ENCODE results near the gene BRD9.

BRD9 gene

DNA sequence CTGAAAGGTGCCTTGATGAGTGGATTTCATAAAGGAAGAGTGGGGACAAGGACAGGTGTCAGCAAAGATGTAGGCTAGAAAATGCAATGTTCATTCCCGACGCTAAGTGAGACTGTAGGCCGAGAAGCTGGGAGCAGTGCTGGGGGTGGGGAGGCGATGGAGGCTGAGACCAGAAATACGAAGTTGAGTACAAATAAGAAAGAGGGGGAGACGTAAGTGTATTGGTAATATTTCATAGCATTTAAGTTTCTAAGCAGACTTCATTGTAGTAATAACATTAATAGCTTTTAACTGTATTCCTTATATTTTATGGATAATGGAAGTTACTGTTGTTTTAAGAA, 11.1 kb upstream of the BRD9 start:
- no peak for DNase-seq

DNA sequence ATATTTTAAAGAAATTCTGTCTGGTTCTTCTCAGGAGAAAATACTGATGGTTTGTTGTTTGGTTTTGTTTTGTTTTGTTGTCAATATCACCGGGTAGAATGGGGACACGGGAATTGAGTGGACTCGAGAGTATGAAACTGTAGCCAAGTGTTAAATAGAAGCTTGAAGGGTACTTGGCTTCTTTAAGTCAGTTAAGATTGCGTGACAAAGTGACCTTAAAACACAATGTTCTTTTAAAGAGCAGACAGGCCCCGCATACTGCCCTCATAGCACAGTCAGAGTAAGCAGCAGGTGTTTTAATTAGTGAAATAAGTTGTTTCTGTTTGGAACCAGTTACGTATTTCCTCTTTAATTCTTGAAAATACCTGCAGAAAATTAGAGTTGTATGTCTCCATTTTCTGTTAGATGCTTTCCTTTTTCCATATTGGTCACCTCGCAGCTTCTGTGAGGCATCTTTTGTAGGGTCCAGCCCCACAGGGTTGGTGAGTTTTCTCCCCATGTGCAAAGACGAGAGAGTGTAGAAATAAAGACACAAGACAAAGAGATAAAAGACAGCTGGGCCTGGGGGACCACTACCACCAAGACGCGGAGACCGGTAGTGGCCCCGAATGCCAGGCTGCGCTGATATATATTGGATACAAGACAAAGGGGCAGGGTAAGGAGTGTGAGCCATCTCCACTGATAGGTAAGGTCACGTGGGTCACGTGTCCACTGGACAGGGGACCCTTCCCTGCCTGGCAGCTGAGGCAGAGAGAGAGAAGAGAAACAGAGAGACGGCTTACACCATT, 9.7 kb upstream of the BRD9 start:
- DNase-seq = no peak

DNA sequence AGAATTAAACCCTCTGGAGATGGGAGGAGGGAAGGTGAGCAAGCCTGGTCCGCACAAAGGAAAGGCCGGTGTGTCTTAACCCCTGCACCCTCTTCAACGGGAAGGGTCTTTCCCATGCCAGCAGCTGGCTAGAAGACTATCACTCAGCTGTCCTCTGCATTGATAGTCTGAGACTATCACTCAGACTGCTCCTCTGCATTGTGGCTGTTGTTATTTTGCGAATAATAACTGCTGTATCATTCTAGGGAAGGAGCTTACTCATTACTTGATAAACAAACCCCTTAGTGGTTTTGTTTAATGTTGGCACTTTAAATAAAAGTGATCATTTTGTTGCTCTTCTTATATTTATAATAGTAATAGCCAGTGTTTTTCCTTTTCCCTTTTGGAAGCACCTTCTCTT, 8.2 kb upstream of the BRD9 start:
- DNase-seq = no peak

- no peak for DNase-seq
Measured at GRCh38 chr5:893711-894110, 1.1 kb upstream of the BRD9 start.

DNA sequence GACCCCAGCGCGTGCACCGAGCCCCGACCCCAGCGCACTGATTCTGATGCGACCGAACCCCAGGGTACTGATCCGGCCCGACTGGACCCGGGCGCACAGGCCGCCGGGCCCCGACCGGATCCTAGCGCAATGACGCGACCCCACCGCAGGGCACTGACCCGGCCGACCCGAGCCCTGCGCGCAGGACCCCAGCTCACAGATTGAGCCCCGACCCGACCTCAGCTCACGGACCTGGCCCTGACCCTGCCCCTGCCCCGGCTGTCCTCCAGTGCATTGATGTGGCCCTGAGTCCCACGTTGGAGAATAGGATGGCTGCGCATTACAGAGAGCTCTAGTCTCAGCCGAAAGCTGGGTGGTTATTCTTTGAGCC, 521 bp upstream of the BRD9 start:
- no peak for DNase-seq

DNA sequence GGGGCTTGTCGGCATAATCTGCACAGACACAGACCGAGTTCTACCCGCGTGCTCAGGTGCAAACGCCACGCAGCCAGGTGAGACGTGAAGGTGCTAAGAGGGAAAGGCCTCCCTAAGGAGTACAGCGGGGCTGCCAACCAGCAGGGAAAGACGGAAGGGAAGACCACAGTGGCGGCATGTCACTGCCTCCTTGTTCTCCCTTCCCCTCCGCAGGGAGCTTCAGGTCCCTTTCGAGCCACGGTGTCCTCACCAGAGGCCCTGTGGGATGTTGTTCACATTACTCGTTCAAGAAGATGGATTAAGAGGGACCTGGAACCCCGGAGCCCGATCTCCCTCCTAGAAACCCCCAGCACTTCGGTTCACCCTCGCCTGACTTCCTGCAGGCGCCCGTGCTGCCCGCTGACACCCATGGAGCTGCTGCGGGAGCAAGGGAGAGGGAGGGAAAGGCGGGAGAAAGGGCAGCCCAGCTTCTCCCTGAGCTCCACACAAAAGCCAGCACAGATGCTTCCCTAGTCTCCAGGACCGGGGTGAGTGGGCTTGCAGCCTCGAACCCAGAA, 686 bp downstream of the BRD9 start:
- peak; percentile 51 for DNase-seq

GRCh38 chr5:891117-891836, 1.3 kb downstream of the BRD9 start:
- DNase-seq = no peak

DNA sequence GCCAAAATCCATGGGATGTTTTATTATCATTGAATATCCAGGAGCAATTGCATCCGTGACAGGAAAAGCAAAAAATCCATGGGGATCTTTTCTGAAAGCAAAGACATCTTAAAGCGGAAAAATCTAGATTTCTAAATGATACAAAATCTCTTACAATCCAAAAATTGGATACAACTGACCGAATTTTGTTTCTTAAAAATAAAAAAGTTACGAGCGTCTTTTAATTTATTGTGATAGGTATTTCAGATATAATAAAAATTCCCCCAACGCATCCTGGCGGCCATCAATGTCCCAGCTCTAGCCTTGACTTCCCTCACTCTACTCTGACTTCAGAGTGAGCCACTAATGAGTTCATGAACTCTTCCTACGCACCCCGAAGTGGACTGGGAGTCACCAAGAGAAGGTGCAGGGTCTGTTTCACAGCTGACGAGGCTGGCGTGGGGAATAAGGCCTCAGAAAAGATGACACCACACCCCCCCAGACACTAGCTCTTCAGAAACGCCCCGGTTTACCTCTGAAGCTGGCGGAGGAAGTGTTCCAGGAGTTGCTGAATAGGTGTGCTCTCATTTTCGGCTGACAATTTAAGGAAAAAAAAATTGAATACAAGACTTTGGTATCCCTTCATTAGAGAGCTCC, 3.4 kb downstream of the BRD9 start:
- DNase-seq = no peak

GRCh38 chr5:888638-889035, 4.0 kb downstream of the BRD9 start:
- DNase-seq = no peak

DNA sequence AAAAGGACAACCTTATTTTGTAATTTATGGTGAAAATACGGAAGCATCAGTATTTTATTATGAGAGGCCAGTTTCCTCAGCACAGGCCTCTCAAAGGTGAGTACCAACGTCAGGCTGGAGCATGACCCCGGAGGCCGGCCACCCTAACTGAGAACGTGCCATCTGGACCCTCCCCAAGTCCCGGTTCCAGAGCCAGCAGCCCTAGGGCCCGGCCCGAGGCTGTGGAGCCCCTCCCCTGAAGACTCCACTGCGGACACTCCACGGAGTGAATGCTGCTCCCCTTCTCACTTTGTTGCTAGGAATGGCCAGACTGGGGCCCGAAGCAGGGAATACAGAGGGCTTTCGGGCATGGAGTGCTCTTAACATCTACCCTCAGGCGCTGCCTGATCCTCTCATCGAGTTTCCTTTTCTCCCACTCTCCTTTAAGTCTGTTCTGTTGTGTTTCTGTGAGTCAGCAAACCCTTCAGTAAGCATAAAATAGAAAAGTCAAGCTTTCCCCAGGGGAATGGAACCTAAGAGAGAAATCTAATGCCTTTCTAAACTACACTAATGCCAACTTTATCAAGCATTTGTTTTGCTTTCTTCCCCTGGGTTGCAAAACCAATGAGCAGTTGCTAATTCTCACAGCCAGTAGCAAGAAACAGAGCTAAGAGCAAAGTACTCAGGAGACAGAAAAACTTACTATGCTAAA, 4.5 kb downstream of the BRD9 start:
- no peak for DNase-seq

DNA sequence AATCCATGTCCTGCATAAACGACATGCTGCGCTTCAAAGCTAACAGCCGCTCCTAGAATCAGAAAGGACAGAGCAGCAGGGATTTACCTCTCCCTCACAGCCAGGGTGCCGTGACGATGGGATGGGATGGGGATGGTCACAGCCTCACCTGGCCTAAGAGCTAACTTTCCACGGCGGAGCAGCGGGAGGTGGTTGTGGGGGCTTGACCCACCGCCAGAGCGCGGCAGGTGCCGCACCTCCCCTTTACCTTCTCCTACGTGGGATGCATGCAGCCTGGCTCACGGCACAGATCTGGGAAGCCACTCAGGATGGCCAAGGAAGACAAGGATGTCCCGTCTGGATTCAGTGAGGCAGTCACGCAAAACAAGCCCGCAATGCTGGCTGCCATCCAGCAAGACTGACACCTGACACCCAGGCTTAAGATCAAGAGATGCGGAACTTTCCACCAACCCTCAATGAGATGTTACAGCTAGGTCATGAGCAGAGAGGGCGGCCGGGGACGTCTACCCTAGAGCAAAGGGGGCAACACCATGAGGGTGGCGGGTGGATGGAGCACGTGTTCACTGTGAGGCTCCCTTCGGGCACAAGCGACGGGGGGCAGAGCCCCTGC, 5.8 kb downstream of the BRD9 start:
- no peak for DNase-seq

GRCh38 chr5:886036-886435, 6.6 kb downstream of the BRD9 start:
- DNase-seq = no peak

DNA sequence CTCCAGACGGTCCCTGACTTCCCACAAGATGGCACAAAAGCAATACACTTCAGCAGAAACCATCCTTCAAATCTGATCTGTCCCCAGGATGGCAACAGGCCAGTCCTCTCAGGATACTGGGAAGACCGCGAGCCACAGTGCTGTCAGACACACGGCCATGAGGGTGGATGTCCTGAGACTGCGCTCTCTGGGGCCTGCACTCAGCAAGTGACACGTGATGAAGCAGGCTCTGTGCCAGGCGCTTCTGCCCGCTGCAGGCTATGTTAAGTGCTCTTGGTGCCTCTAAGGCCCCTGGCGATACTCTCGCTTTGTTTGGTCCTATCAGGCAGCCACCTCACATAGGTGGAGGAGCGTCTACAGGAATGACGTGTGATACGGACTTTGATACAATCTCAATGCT, 7.1 kb downstream of the BRD9 start:
- no peak for DNase-seq

GRCh38 chr5:885127-885442, 7.5 kb downstream of the BRD9 start:
- no peak for DNase-seq

DNA sequence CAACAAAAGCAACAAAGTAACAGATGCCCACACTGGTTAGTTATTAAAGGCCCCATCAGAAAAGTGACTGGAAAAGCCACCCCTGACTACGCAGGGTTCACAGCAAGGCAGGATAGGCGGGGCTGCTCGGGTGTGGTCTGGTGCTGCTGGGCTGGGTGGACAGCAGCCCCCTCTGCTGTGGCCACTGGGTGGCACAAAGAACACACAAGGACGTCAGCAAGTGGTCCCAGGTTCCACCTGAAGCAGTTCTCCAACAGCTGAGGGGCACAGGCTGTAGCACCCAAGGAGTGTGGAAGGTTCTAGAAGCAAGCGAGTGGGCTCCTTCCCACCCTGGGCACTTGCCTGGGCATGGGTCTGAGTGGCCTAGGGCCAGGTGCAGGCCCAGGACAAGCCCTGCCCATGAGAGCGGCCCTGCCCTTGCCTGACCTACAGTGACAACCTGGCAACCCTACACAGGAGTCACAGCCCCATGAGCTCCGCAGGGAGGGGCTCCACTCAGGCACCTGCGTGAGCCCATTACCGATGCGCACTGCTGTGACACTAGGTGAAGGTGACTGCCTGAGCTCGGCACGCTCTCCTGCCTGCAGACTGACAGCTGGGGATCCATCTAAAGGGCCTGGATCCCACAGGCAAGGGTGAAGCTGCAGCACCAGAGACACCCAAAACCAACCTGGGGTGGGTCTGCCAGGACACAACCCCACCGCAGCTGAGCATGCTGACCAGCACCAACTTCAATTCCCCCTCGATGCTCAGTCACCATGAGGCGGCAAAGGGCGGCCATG, 8.1 kb downstream of the BRD9 start:
- no peak for DNase-seq

- DNase-seq = no peak
Measured at GRCh38 chr5:883475-884181, 9.0 kb downstream of the BRD9 start.

GRCh38 chr5:882253-883183, 10.1 kb downstream of the BRD9 start:
- DNase-seq = no peak

DNA sequence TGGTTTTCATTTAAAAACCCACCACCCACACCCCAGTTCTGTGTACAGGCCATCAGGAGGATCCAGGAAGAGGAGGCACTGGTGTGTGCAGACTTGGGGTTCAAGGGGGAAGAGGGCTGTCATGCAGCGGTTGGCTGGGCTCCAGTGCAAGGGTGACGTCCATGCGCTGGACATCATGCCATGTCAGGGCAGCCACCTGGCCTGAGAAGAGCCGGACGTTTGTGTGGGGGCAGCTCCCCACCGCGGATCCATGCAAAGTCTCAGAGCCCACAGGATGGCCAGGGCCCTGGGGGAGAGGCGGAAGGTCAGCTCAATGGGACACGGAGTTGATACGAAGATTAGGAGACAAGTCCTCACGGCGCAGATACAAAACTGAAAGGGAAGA, 11.1 kb downstream of the BRD9 start:
- no peak for DNase-seq

- no peak for DNase-seq
Measured at GRCh38 chr5:880816-881550, 11.6 kb downstream of the BRD9 start.
